GM12865 (cell line): ENCODE data around the gene RASAL2.
A peak's percentile ranks its signal among the peaks of the same experiment; 100 is the strongest.

Experiments
- DNase-seq: peaks from one replicate; pipeline ENCODE4 v3.0.0; 2010; ENCODE audit warnings: low read depth
- H3K4me3 ChIP-seq: 2 replicates; pipeline ENCODE4 v1.5.1; 2011; ENCODE audit warnings: mild to moderate bottlenecking, low read depth, low read length, control low read depth
- CTCF ChIP-seq: IDR thresholded peaks from 2 replicates; pipeline ENCODE4 v1.5.1; 2011; ENCODE audit warnings: low read length, control low read depth, low read depth, inconsistent platforms; ENCODE audit not compliant: insufficient read depth; ENCODE audit errors: missing control alignments

RASAL2 gene

GRCh38 chr1:178172939-178173338, 79.0 kb downstream of the RASAL2 start:
- no peak overlapping the region for H3K4me3 ChIP-seq
- DNase-seq: no peak
- no peak for TF ChIP-seq CTCF

DNA sequence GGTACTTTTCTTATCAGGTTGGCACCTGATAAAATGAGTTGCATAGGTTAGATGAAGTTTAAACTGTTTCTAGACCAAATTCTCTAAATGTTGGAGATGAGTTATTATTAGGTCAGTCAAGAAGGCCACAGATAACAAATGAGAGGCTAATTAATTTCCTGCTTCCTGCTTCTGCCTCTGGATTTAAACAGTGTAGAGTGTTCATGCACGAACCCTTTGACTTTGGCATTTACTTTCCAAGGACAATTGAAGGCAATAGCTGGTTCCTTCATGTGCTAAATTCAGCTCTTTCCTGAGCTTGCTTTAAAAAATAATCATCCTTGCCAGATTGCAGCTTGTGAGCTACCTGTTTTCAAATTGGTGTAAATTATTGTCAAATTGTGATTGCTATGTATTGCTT, 80.6 kb downstream of the RASAL2 start:
- DNase-seq: no peak
- no peak for TF ChIP-seq CTCF

DNA sequence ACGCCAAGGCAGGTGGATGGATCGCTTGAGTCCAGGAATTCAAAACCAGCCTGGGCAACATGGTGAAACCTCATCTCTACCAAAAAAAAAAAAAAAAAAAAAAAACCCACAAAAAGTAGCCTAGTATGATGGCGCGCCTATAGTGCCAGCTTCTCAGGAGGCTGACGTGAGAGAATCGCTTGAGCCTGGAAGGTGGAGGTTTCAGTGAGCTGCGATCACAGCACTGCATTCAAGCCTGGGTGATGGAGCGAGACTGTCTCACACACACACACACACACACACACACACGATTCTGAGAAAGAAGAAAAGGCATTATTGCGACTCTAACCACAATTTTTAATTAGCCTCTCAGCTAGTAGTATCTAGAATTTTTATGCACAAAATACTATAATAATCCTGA, 86.5 kb downstream of the RASAL2 start:
- TF ChIP-seq CTCF: no peak
- H3K4me3 ChIP-seq: no peak overlapping the region

More for the DNA sequence above, 80.6 kb downstream of the RASAL2 start:
- no peak overlapping the region for H3K4me3 ChIP-seq

GRCh38 chr1:178183796-178184195, 89.9 kb downstream of the RASAL2 start:
- TF ChIP-seq CTCF: no peak
- no peak for DNase-seq
- no peak overlapping the region for H3K4me3 ChIP-seq

More for the DNA sequence above, 86.5 kb downstream of the RASAL2 start:
- DNase-seq: no peak

DNA sequence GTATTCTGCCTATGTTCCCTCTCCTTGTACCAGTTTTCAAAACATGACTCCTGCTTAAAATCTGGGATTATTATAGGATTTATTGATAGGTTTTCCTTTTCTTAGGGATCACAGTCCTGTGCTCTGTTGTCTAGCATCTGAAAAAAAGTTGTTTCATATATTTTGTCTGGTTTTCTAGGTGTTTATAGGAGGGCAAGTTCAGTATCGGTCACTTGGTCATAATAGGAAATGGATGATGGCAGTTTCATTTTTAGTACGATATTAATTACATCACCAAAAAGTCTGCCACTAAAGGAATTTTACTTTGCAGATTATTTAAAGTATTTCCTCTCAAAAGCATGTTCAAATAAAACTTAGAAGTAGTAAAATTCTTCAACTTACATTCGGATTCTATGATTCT, 94.4 kb downstream of the RASAL2 start:
- no peak for DNase-seq
- TF ChIP-seq CTCF: no peak
- H3K4me3 ChIP-seq: no peak overlapping the region

- peak; percentile 60 for TF ChIP-seq CTCF
- H3K4me3 ChIP-seq: no peak overlapping the region
- peak; percentile 44 for DNase-seq
Measured at GRCh38 chr1:178189814-178190213, 95.9 kb downstream of the RASAL2 start.

DNA sequence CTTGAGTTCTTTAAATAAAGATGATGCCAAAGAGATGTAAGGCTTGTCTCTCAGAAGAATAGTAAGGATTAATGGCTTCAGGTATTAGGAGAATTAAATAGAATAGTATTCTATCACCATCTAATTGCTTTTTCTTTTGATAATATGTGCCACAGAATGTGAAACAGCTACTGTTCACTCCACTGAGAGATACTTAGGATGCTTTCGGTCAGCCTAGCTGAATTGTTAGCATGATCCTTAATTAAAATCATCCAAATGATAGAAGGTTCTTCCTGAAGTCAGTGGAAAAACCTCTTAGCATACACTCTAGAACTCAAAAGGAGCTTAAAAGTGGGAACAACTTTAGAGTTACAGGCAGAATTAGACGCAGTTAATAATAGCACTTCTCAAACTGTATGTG, 97.0 kb downstream of the RASAL2 start:
- no peak overlapping the region for H3K4me3 ChIP-seq
- TF ChIP-seq CTCF: no peak

More for the DNA sequence above, 97.0 kb downstream of the RASAL2 start:
- DNase-seq: no peak
